ENCODE measurements around the gene MMS22L.

MMS22L gene

GRCh38 chr6:97145691-97146090 is 137.3 kb downstream of the MMS22L start:
- TF ChIP-seq GABPA (IDR thresholded peaks at IDR 0.05; ENCODE audit: low read depth) (no peak), SPI1 (IDR thresholded peaks at IDR 0.05; ENCODE audit: borderline replicate concordance, low read depth) (no peak), CTCF (IDR thresholded peaks at IDR 0.05; ENCODE audit: insufficient read depth, low read length) (no peak), REST (IDR thresholded peaks at IDR 0.05; ENCODE audit: insufficient replicate concordance, low read depth) (no peak), POLR2AphosphoS5 (IDR thresholded peaks at IDR 0.05; ENCODE audit: low read depth) (no peak)
- DNase-seq (ENCODE audit: low read depth in 1 of 2, low spot score in 1 of 2): no peak
- Histone ChIP-seq H3K27me3 (ENCODE audit: insufficient read depth, poor library complexity, severe bottlenecking) (no peaks in the 10 kb centered on the region), H3K4me3 (replicated peaks; ENCODE audit: insufficient read depth, low read length) (no peak overlapping the region), H3K27ac (replicated peaks) (no peak overlapping the region)

- Histone ChIP-seq H3K27ac (replicated peaks) (no peak overlapping the region), H3K27me3 (ENCODE audit: insufficient read depth, poor library complexity, severe bottlenecking) (no peaks in the 10 kb centered on the region), H3K4me3 (replicated peaks; ENCODE audit: insufficient read depth, low read length) (no peak overlapping the region)
- DNase-seq (ENCODE audit: low read depth in 1 of 2, low spot score in 1 of 2): no peak
- TF ChIP-seq CTCF (IDR thresholded peaks at IDR 0.05; ENCODE audit: insufficient read depth, low read length): no peak
- no peak for TF ChIP-seq GABPA (IDR thresholded peaks at IDR 0.05; ENCODE audit: low read depth)
- no peak for TF ChIP-seq POLR2AphosphoS5 (IDR thresholded peaks at IDR 0.05; ENCODE audit: low read depth)
These were observed 141.3 kb downstream of the MMS22L start for GRCh38 chr6:97141756-97142155.

GRCh38 chr6:97138581-97138980 is 144.4 kb downstream of the MMS22L start:
- Histone ChIP-seq H3K4me3 (replicated peaks; ENCODE audit: insufficient read depth, low read length) (no peak overlapping the region), H3K27ac (replicated peaks) (no peak overlapping the region), H3K27me3 (ENCODE audit: insufficient read depth, poor library complexity, severe bottlenecking) (no peaks in the 10 kb centered on the region)
- no peak for DNase-seq (ENCODE audit: low read depth in 1 of 2, low spot score in 1 of 2)
- TF ChIP-seq POLR2AphosphoS5 (IDR thresholded peaks at IDR 0.05; ENCODE audit: low read depth) (no peak), REST (IDR thresholded peaks at IDR 0.05; ENCODE audit: insufficient replicate concordance, low read depth) (no peak), CTCF (IDR thresholded peaks at IDR 0.05; ENCODE audit: insufficient read depth, low read length) (no peak), GABPA (IDR thresholded peaks at IDR 0.05; ENCODE audit: low read depth) (no peak), SPI1 (IDR thresholded peaks at IDR 0.05; ENCODE audit: borderline replicate concordance, low read depth) (no peak)

GRCh38 chr6:97136626-97137358 is 146.2 kb downstream of the MMS22L start:
- DNase-seq (ENCODE audit: low read depth in 1 of 2, low spot score in 1 of 2): no peak
- H3K27me3 ChIP-seq (ENCODE audit: insufficient read depth, poor library complexity, severe bottlenecking): no peaks in the 10 kb centered on the region
- no peak overlapping the region for H3K27ac ChIP-seq (replicated peaks)
- H3K4me3 ChIP-seq (replicated peaks; ENCODE audit: insufficient read depth, low read length): no peak overlapping the region
- TF ChIP-seq CTCF (IDR thresholded peaks at IDR 0.05; ENCODE audit: insufficient read depth, low read length) (no peak), GABPA (IDR thresholded peaks at IDR 0.05; ENCODE audit: low read depth) (no peak), SPI1 (IDR thresholded peaks at IDR 0.05; ENCODE audit: borderline replicate concordance, low read depth) (no peak), REST (IDR thresholded peaks at IDR 0.05; ENCODE audit: insufficient replicate concordance, low read depth) (no peak), POLR2AphosphoS5 (IDR thresholded peaks at IDR 0.05; ENCODE audit: low read depth) (no peak)

All from HL-60 (cell line).